ACC112 (cell line): ENCODE results near the gene LIFR.

Experiments
- H2AFZ ChIP-seq: fragments of 200-600 bp; sonication (generic); one replicate; pipeline ENCODE4 v1.6.0; 2017; ENCODE audit warnings: antibody characterized with exemption, low read length; ENCODE audit not compliant: unreplicated experiment
- H3K27ac ChIP-seq: fragments of 200-600 bp; sonication (generic); 2 replicates; pipeline ENCODE4 v1.5.1; 2014; ENCODE audit warnings: low read depth, mild to moderate bottlenecking, antibody characterized with exemption, low read length, moderate library complexity
- H3K27me3 ChIP-seq: fragments of 200-600 bp; sonication (generic); 2 replicates; pipeline ENCODE4 v1.6.1; 2014; ENCODE audit warnings: mild to moderate bottlenecking, antibody characterized with exemption, low read length, moderate library complexity, mixed read lengths; ENCODE audit not compliant: insufficient read depth
- H3K36me3 ChIP-seq: fragments of 200-600 bp; sonication (generic); 2 replicates; pipeline ENCODE4 v1.6.1; 2016; ENCODE audit warnings: mild to moderate bottlenecking, antibody characterized with exemption, low read length, moderate library complexity, mixed read lengths; ENCODE audit not compliant: insufficient read depth
- H3K4me1 ChIP-seq: fragments of 200-600 bp; sonication (generic); one replicate; pipeline ENCODE4 v1.6.1; 2016; ENCODE audit warnings: low read length, mixed read lengths; ENCODE audit not compliant: insufficient read depth, unreplicated experiment, control insufficient read depth
- H3K4me3 ChIP-seq: fragments of 200-600 bp; sonication (generic); 2 replicates; pipeline ENCODE4 v1.5.1; 2014; ENCODE audit warnings: mild to moderate bottlenecking, low read depth, low read length
- H3K79me2 ChIP-seq: fragments of 200-600 bp; sonication (generic); one replicate; pipeline ENCODE4 v1.6.0; 2016; ENCODE audit warnings: low read length; ENCODE audit not compliant: control insufficient read depth, unreplicated experiment, insufficient read depth

Gene LIFR

DNA sequence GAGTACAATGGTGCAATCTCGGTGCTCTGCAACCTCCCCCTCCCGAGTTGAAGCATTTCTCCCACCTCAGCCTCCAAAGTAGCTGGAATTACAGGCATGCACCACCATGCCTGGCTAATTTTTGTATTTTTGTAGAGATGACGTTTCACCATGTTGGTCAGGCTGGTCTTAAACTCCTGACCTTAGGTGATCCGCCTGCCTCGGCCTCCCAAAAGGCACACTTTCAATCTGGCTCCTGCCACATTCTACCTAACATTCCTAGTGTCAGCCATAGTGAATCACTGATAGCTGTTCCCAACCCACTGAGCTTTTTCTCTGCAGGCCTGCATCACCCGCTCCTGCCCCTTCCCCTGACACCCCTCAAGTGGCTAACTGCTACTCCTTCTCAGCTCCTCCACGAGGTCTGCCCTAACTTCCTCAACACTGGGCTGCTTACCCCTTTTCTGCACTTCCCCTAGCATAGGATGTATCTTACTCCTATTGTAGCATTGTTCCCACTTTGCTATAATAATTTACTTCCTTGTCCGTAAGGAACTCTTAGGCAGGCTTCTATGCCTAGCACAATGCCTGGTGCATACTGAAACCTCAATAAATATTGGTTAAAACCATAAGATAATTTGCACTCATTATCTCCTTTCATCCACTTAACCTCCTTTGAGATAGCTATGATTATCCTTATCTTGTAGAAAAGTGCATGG is 42.0 kb upstream of the LIFR start:
- Histone ChIP-seq H3K36me3 (no peaks in the 10 kb centered on the region), H3K79me2 (no peaks in the 10 kb centered on the region), H3K4me3 (no peak overlapping the region), H3K27me3 (no peaks in the 10 kb centered on the region), H3K27ac (no peak overlapping the region), H2AFZ (no peak overlapping the region), H3K4me1 (peaks cover 56% of the 10 kb centered on the region)

DNA sequence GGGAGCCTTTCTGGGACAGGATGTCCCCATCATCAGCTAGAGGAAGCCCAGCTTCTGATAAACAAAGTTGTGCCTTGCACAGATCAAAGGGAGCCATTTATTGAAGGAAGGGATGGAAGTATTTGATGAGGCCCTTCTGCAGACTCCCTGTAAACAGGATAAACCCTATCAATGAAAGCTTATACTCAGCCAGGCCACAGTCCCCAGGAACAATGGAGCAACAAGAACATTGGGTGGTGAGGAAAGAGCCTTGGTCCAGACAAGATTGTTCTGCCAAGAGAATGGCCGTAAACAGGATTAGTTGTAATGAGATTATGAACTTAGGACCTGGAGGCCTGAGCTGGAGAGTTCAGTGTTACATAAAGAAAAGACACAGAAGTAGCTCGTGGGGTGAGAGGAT is 40.5 kb upstream of the LIFR start:
- Histone ChIP-seq H3K27ac (no peak overlapping the region), H3K36me3 (no peaks in the 10 kb centered on the region), H3K4me3 (no peak overlapping the region), H2AFZ (no peak overlapping the region), H3K79me2 (no peaks in the 10 kb centered on the region), H3K4me1 (peaks cover 48% of the 10 kb centered on the region), H3K27me3 (no peaks in the 10 kb centered on the region)

DNA sequence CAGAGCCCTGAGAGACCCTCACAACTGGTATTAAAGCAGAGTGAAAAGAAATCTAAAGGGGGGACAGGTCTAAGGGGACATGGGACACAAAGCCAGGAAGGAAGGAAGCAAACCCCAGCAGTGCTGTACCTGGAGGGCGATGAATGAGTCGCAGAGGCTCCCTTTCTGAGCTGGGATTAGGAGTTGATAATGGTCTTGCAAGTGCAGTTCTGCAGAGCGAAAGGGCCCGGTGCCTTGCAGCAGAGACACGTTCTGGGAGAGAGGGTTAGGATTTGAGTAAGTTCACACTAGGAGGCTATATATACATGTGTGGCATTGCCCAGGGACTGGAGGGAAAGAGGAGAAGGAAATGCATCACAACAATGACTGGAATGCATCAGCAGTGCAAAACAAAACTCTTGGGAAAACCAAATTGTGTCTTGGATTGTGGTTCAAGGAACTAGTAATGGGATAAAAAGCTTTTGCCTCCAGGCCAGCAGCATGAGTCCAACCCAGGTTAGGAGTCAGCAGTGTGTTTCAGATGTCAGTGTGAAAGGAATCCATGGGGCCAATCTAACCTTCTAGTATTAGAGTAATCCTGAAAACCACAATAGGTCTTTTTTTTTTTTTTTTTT is 38.8 kb upstream of the LIFR start:
- Histone ChIP-seq H3K4me3 (no peak overlapping the region), H3K36me3 (no peaks in the 10 kb centered on the region), H3K27me3 (no peaks in the 10 kb centered on the region), H3K4me1 (peaks cover 30% of the 10 kb centered on the region), H3K27ac (no peak overlapping the region), H3K79me2 (no peaks in the 10 kb centered on the region), H2AFZ (no peak overlapping the region)

DNA sequence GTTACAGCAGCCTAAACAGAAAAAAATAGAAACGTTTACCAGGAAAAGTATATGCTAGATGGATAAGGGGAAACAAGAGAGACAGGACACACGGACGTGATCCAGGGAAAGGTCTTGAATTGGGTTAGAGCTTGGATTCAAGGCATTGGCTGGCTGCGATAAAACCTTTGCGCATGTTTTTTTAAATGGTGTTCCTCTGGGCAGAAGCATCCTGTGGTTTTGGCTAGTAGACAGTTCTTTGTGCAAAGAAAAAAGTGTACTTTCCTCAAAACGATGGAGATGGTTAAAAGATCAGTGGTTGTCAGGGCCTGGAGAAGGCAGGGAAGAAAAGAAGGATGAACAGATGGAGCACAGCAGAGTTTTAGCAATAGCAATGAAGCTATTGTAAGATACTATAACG is 37.5 kb upstream of the LIFR start:
- Histone ChIP-seq H3K79me2 (no peaks in the 10 kb centered on the region), H3K36me3 (no peaks in the 10 kb centered on the region), H3K27ac (no peak overlapping the region), H3K27me3 (no peaks in the 10 kb centered on the region), H3K4me1 (peaks cover 18% of the 10 kb centered on the region), H3K4me3 (no peak overlapping the region), H2AFZ (no peak overlapping the region)

DNA sequence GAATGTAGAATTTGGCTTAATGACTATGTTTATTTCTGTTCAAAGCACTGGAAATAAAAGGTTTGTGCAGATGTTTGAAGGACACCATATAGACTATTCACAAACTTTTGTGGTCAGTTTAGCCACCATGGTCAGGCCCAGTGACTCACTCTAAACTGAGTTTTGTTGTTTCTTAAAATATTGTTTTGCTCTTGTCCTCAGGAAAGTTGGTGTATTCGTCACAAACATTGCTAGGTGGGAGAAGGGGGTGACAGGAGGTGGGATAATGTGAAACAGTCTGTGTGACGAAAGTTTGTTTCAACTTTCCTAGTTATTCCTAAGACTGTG is 35.0 kb upstream of the LIFR start:
- no peaks in the 10 kb centered on the region for H3K27me3 ChIP-seq
- H3K27ac ChIP-seq = no peak overlapping the region
- peaks cover 8% of the 10 kb centered on the region for H3K4me1 ChIP-seq
- no peak overlapping the region for H2AFZ ChIP-seq
- no peaks in the 10 kb centered on the region for H3K36me3 ChIP-seq
- H3K79me2 ChIP-seq = no peaks in the 10 kb centered on the region
- H3K4me3 ChIP-seq = no peak overlapping the region

DNA sequence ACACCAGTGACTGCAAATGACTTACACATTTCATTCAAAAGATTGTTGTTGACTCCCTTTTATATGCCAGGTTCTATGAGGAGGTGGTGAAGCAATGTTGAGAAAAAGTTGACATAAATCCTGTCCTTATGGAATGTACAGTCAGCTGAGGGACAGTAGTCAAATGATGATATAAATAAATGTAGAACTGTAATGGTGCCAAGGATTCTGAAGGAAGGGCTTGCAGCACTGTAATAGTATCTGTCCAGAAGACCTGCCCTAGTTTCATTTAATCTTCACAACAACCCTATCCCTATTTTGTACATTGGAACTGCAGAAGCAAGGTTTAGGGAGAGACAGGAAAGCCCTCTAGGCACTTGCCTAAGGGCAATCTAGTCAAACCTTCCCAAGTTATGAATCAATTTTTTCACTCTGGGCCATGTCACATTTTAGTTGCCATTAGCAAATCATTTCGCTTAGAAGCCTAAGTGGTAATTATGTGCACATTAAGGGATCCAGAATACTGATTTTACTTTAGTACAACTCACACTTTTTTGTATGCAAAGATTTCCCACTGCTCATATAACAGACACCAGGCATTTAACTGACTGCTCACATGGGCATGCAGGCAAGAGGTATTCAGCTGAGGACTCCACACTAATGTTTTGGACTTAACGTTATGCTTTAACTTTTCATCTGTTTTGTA is 34.5 kb upstream of the LIFR start:
- no peak overlapping the region for H2AFZ ChIP-seq
- H3K27me3 ChIP-seq = no peaks in the 10 kb centered on the region
- H3K4me1 ChIP-seq = peaks cover 6% of the 10 kb centered on the region
- no peak overlapping the region for H3K4me3 ChIP-seq
- no peaks in the 10 kb centered on the region for H3K36me3 ChIP-seq
- H3K27ac ChIP-seq = no peak overlapping the region
- no peaks in the 10 kb centered on the region for H3K79me2 ChIP-seq

DNA sequence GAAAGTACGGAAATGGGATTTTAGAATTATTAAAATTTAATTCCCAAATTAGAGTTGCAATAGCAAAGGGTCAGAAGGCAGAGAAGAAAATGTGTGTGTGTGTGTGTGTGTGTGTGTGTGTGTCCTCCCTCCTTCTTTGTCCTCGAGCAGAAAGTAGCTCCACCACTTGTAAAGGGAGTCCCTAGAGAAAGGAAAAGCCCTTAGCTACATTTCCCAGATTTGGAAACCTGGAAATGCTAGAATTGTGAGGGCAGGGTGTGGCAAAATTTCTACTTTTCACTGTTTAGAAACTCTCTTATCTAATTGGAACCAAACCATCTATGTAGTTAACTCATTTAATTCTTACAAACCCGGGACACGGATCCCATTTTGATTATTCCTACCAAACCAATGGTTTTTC is 33.2 kb upstream of the LIFR start:
- no peaks in the 10 kb centered on the region for H3K36me3 ChIP-seq
- H3K79me2 ChIP-seq = no peaks in the 10 kb centered on the region
- no peak overlapping the region for H3K4me3 ChIP-seq
- no peaks in the 10 kb centered on the region for H3K4me1 ChIP-seq
- no peaks in the 10 kb centered on the region for H3K27me3 ChIP-seq
- no peak overlapping the region for H2AFZ ChIP-seq
- no peak overlapping the region for H3K27ac ChIP-seq

DNA sequence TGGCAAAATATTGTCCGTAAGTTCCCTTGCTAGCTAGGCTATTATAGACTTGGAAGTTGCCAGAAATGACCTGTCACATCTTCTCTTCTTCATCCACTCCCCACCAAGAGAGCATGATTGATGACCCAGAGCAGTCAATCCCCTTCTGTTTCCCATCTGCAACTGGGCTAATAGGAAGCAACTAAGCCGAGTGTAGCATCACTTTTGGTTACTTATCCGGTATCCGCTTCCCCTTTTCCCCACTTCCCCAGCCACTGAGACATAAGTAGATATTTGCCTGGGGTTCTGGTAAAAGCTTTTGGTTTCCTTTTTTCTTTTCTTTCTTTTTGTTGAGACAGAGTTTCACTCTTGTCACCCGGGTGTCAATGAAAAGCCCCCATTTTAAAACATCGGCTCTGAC is 29.4 kb upstream of the LIFR start:
- Histone ChIP-seq H3K4me3 (no peak overlapping the region), H3K27me3 (0 out of 2 replicates have a peak, but pooled peaks cover 6% of the 10 kb centered on the region), H3K27ac (no peak overlapping the region), H3K36me3 (no peaks in the 10 kb centered on the region), H3K79me2 (no peaks in the 10 kb centered on the region), H3K4me1 (no peaks in the 10 kb centered on the region), H2AFZ (no peak overlapping the region)

DNA sequence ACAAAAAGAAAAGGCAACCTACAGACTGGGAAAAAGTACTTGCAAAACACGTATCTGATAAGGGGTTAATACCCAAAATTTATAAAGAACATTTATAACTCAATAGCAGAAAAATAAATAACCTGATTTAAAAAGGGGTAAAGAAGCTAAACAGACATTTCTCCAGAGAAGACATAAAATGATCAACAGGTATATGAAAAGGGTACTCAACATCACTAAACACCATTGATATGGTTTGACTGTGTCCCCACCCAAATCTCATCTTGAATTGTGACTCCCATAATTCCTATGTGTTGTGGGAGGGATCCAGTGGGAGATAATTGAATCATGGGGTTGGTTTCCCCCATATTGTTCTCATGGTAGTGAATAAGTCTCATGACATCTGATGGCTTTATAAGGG is 27.1 kb upstream of the LIFR start:
- H3K27me3 ChIP-seq = peaks cover 19% of the 10 kb centered on the region
- H3K27ac ChIP-seq = no peak overlapping the region
- H2AFZ ChIP-seq = no peak overlapping the region
- H3K79me2 ChIP-seq = no peaks in the 10 kb centered on the region
- H3K4me1 ChIP-seq = no peaks in the 10 kb centered on the region
- no peaks in the 10 kb centered on the region for H3K36me3 ChIP-seq
- H3K4me3 ChIP-seq = no peak overlapping the region

DNA sequence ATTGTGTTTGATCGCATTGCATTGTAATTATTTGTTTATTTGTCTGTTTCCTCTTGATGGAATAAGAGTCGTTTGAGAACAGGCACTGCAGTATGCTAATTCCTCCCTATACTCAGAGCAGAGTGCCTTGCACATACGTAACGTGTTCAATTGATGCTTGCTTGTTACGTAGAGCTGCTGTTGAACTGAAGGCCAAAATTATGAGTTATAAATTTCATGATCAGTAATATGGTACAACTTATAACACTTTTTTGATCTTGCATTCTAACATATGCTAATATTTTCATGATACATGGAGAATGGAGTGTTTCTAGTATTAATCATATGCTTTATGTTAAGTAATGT is 26.5 kb upstream of the LIFR start:
- no peak overlapping the region for H2AFZ ChIP-seq

More for the DNA sequence above, 26.5 kb upstream of the LIFR start:
- Histone ChIP-seq H3K36me3 (no peaks in the 10 kb centered on the region), H3K79me2 (no peaks in the 10 kb centered on the region), H3K4me3 (no peak overlapping the region), H3K27ac (no peak overlapping the region), H3K27me3 (peaks cover 19% of the 10 kb centered on the region), H3K4me1 (no peaks in the 10 kb centered on the region)
